SK-N-SH (cell line): ENCODE data around the gene ARHGEF6.

Experiments
- CTCF ChIP-seq: fragments of 200-600 bp; sonication (generic); IDR thresholded peaks from 2 replicates; pipeline ENCODE4 v1.6.1; 2017; ENCODE audit warnings: antibody characterized with exemption, mild to moderate bottlenecking, moderate library complexity
- GABPA ChIP-seq: IDR thresholded peaks from 2 replicates; pipeline ENCODE4 v1.4.0; 2012; ENCODE audit warnings: low read depth, mild to moderate bottlenecking
- NRF1 ChIP-seq: IDR thresholded peaks from 2 replicates; pipeline ENCODE4 v1.6.1; 2012; ENCODE audit warnings: low read depth, mild to moderate bottlenecking, low read length
- PBX3 ChIP-seq: IDR thresholded peaks from 2 replicates; pipeline ENCODE4; 2012
- POLR2AphosphoS5 ChIP-seq: IDR thresholded peaks from 2 replicates; pipeline ENCODE4 v1.6.1; 2012; ENCODE audit warnings: low read depth, low read length
- RAD21 ChIP-seq: IDR thresholded peaks from 2 replicates; pipeline ENCODE4 v1.6.1; 2012; ENCODE audit warnings: mild to moderate bottlenecking, low read length
- SMC3 ChIP-seq: IDR thresholded peaks from 2 replicates; pipeline ENCODE4 v1.6.1; 2012; ENCODE audit warnings: low read depth, low read length, improper control_type of control experiment
- YY1 ChIP-seq: IDR thresholded peaks from 2 replicates; pipeline ENCODE4 v1.4.0; 2012; ENCODE audit warnings: low read depth, mild to moderate bottlenecking
- TF ChIP-seq, protein P1 (sequence below): IDR thresholded peaks from 2 replicates; pipeline ENCODE4 v1.6.1; 2012; ENCODE audit warnings: mild to moderate bottlenecking, low read depth, low read length, moderate library complexity

- TF ChIP-seq, protein P1, sequence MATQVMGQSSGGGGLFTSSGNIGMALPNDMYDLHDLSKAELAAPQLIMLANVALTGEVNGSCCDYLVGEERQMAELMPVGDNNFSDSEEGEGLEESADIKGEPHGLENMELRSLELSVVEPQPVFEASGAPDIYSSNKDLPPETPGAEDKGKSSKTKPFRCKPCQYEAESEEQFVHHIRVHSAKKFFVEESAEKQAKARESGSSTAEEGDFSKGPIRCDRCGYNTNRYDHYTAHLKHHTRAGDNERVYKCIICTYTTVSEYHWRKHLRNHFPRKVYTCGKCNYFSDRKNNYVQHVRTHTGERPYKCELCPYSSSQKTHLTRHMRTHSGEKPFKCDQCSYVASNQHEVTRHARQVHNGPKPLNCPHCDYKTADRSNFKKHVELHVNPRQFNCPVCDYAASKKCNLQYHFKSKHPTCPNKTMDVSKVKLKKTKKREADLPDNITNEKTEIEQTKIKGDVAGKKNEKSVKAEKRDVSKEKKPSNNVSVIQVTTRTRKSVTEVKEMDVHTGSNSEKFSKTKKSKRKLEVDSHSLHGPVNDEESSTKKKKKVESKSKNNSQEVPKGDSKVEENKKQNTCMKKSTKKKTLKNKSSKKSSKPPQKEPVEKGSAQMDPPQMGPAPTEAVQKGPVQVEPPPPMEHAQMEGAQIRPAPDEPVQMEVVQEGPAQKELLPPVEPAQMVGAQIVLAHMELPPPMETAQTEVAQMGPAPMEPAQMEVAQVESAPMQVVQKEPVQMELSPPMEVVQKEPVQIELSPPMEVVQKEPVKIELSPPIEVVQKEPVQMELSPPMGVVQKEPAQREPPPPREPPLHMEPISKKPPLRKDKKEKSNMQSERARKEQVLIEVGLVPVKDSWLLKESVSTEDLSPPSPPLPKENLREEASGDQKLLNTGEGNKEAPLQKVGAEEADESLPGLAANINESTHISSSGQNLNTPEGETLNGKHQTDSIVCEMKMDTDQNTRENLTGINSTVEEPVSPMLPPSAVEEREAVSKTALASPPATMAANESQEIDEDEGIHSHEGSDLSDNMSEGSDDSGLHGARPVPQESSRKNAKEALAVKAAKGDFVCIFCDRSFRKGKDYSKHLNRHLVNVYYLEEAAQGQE: no peak
- TF ChIP-seq POLR2AphosphoS5 (no peak), CTCF (no peak), SMC3 (no peak), GABPA (no peak), YY1 (no peak), RAD21 (no peak), PBX3 (no peak), NRF1 (no peak)
Observed at GRCh38 chrX:136754651-136755050, 26.1 kb downstream of the ARHGEF6 start.
